Fibroblast of pulmonary artery (primary cell): ENCODE results near the gene IFITM1.

Source experiments
- DNase-seq: peaks from one replicate; pipeline ENCODE4 v3.0.0-alpha.2; 2010; ENCODE audit warnings: low read depth
- H3K4me3 ChIP-seq: replicated peaks from 2 replicates; pipeline ENCODE4 v1.5.1; 2011; ENCODE audit warnings: low read depth, mild to moderate bottlenecking, control low read depth, low read length, moderate library complexity
- CTCF ChIP-seq: IDR thresholded peaks from 2 replicates; pipeline ENCODE4 v1.5.1; 2011; ENCODE audit warnings: mild to moderate bottlenecking, control low read depth, low read length, inconsistent platforms; ENCODE audit errors: missing control alignments

IFITM1 gene

GRCh38 chr11:271319-271715, 42.5 kb upstream of the IFITM1 start:
- no peak for DNase-seq
- H3K4me3 ChIP-seq: no peak overlapping the region
- TF ChIP-seq CTCF: no peak

- TF ChIP-seq CTCF: no peak
- no peak overlapping the region for H3K4me3 ChIP-seq
- DNase-seq: no peak
These were observed 41.5 kb upstream of the IFITM1 start for GRCh38 chr11:272195-272930.

- no peak overlapping the region for H3K4me3 ChIP-seq
- no peak for DNase-seq
- no peak for TF ChIP-seq CTCF
These were observed 41.0 kb upstream of the IFITM1 start for GRCh38 chr11:272931-273198.

GRCh38 chr11:276219-276618, 37.6 kb upstream of the IFITM1 start:
- no peak for DNase-seq
- H3K4me3 ChIP-seq: no peak overlapping the region
- no peak for TF ChIP-seq CTCF

GRCh38 chr11:278001-278951, 35.6 kb upstream of the IFITM1 start, which contains the start of gene NLRP6:
NLRP6 (plus strand) TSS chr11:278407; CDS start chr11:278570, 163 bp downstream.
- no peak for DNase-seq
- no peak for TF ChIP-seq CTCF
- no peak within 1 kb of the TSS for H3K4me3 ChIP-seq

GRCh38 chr11:279040-279965, 34.5 kb upstream of the IFITM1 start:
- TF ChIP-seq CTCF: no peak
- no peak overlapping the region for H3K4me3 ChIP-seq
- no peak for DNase-seq
